OCI-LY3 (cell line): ENCODE measurements around the gene ARMC12.
A peak's percentile ranks its signal among the peaks of the same experiment; 100 is the strongest.

Experiments used
- H2AFZ ChIP-seq: fragments of 200-600, 300-600 bp; shearing (Covaris generic); 2 replicates; pipeline ENCODE4 v1.6.0; 2014; ENCODE audit warnings: antibody characterized with exemption, low read depth, low read length
- H3K27ac ChIP-seq: fragments of 200-600, 300-600 bp; sonication (generic); 2 replicates; pipeline ENCODE4 v1.5.1; 2014; ENCODE audit warnings: mild to moderate bottlenecking, low read length, moderate library complexity, mixed read lengths
- H3K27me3 ChIP-seq: fragments of 200-600, 300-600 bp; sonication (generic); 2 replicates; pipeline ENCODE4 v1.6.1; 2014; ENCODE audit warnings: low read depth, low read length, mixed read lengths
- H3K36me3 ChIP-seq: fragments of 200-600, 300-600 bp; sonication (generic); replicated peaks from 2 replicates; pipeline ENCODE3; 2014; ENCODE audit warnings: low read depth, low read length, mixed read lengths
- H3K4me1 ChIP-seq: fragments of 300-600, 200-600 bp; sonication (generic); 2 replicates; pipeline ENCODE4 v1.6.1; 2014; ENCODE audit warnings: low read length, mixed read lengths
- H3K4me2 ChIP-seq: fragments of 200-600, 300-600 bp; sonication (generic); 2 replicates; pipeline ENCODE4 v1.6.1; 2014; ENCODE audit warnings: low read length, mixed read lengths
- H3K4me3 ChIP-seq: fragments of 300-600, 200-600 bp; sonication (generic); 2 replicates; pipeline ENCODE4 v1.5.1; 2014; ENCODE audit warnings: antibody characterized with exemption, mild to moderate bottlenecking, low read length, moderate library complexity
- H3K79me2 ChIP-seq: fragments of 300-600, 200-600 bp; shearing (Covaris generic); 2 replicates; pipeline ENCODE4 v1.6.1; 2014; ENCODE audit warnings: mild to moderate bottlenecking, low read length, mixed read lengths
- H3K9ac ChIP-seq: fragments of 300-600, 200-600 bp; shearing (Covaris generic); 2 replicates; pipeline ENCODE4 v1.6.0; 2014; ENCODE audit warnings: mild to moderate bottlenecking, low read length, moderate library complexity
- H3K9me3 ChIP-seq: fragments of 200-600, 300-600 bp; shearing (Covaris generic); 2 replicates; pipeline ENCODE4 v1.6.1; 2014; ENCODE audit warnings: low read length, mixed read lengths; ENCODE audit not compliant: insufficient read depth
- H4K20me1 ChIP-seq: fragments of 200-600, 300-600 bp; sonication (generic); 2 replicates; pipeline ENCODE4 v1.6.1; 2016; ENCODE audit warnings: low read length, mixed read lengths; ENCODE audit not compliant: insufficient read depth
- CTCF ChIP-seq: fragments of 200-600, 300-600 bp; sonication (generic); IDR thresholded peaks from 2 replicates; pipeline ENCODE4 v1.5.1; 2014; ENCODE audit warnings: antibody characterized with exemption, low read length, low read depth
- EZH2phosphoT487 ChIP-seq: fragments of 200-600 bp; shearing (Covaris generic); IDR thresholded peaks from 2 replicates; pipeline ENCODE4 v1.6.1; 2018; ENCODE audit warnings: antibody characterized with exemption, mixed run types, low read depth

Gene ARMC12

GRCh38 chr6:35710241-35710847, 26.5 kb upstream of the ARMC12 start:
- Histone ChIP-seq H3K27ac (no peak overlapping the region), H4K20me1 (no peaks in the 10 kb centered on the region), H2AFZ (no peak overlapping the region), H3K4me3 (no peak overlapping the region), H3K4me1 (peaks cover 8% of the 10 kb centered on the region), H3K36me3 (no peaks in the 10 kb centered on the region), H3K27me3 (no peaks in the 10 kb centered on the region), H3K79me2 (no peaks in the 10 kb centered on the region), H3K9ac (no peak overlapping the region), H3K9me3 (no peaks in the 10 kb centered on the region), H3K4me2 (no peak overlapping the region)
- TF ChIP-seq EZH2phosphoT487: no peak
- TF ChIP-seq CTCF: no peak

- no peak overlapping the region for H3K4me3 ChIP-seq
- H3K4me2 ChIP-seq: no peak overlapping the region
- no peak overlapping the region for H3K27ac ChIP-seq
- H4K20me1 ChIP-seq: no peaks in the 10 kb centered on the region
- no peak overlapping the region for H3K9ac ChIP-seq
- H2AFZ ChIP-seq: no peak overlapping the region
- TF ChIP-seq EZH2phosphoT487 (no peak), CTCF (no peak)
- H3K36me3 ChIP-seq: no peaks in the 10 kb centered on the region
- no peaks in the 10 kb centered on the region for H3K9me3 ChIP-seq
- no peaks in the 10 kb centered on the region for H3K27me3 ChIP-seq
- no peaks in the 10 kb centered on the region for H3K79me2 ChIP-seq
- H3K4me1 ChIP-seq: peaks cover 13% of the 10 kb centered on the region
These were observed 25.1 kb upstream of the ARMC12 start for GRCh38 chr6:35711731-35712130.

- H2AFZ ChIP-seq: 0 out of 2 replicates have a peak overlapping the region, but pooled peaks have one; percentile 58
- no peak overlapping the region for H3K9ac ChIP-seq
- peaks cover 27% of the 10 kb centered on the region for H3K4me1 ChIP-seq
- no peak overlapping the region for H3K4me3 ChIP-seq
- H3K27ac ChIP-seq: no peak overlapping the region
- H4K20me1 ChIP-seq: no peaks in the 10 kb centered on the region
- H3K4me2 ChIP-seq: no peak overlapping the region
- TF ChIP-seq CTCF (no peak), EZH2phosphoT487 (no peak)
- H3K27me3 ChIP-seq: no peaks in the 10 kb centered on the region
- no peaks in the 10 kb centered on the region for H3K36me3 ChIP-seq
- no peaks in the 10 kb centered on the region for H3K9me3 ChIP-seq
- H3K79me2 ChIP-seq: no peaks in the 10 kb centered on the region
These were observed 23.6 kb upstream of the ARMC12 start for GRCh38 chr6:35713006-35713767.

- Histone ChIP-seq H3K4me2 (no peak overlapping the region), H3K27me3 (no peaks in the 10 kb centered on the region), H3K4me1 (peaks cover 60% of the 10 kb centered on the region), H3K4me3 (no peak overlapping the region), H2AFZ (no peak overlapping the region), H3K79me2 (no peaks in the 10 kb centered on the region), H3K27ac (peak overlapping the region; percentile 99; the same call in 1 of the 2 replicates), H4K20me1 (no peaks in the 10 kb centered on the region), H3K36me3 (no peaks in the 10 kb centered on the region), H3K9me3 (no peaks in the 10 kb centered on the region), H3K9ac (no peak overlapping the region)
- TF ChIP-seq CTCF (no peak), EZH2phosphoT487 (no peak)
These were observed 20.0 kb upstream of the ARMC12 start for GRCh38 chr6:35716798-35717197.
